HUDEP-2 (cell line): ENCODE measurements around the gene TFB1M.
"Not testable (repeated sequence)": the region's sequence is repeated elsewhere in the genome, so short reads cannot be mapped to it uniquely, and the experiment has no call there.

Experiments used
- DNase-seq, 76 experiments: peaks; one replicate each; lab custom pipeline; 2025; ENCODE audit not compliant: unreplicated experiment in 76 of 76; lab: John Stamatoyannopoulos, UW

The TFB1M gene

DNA sequence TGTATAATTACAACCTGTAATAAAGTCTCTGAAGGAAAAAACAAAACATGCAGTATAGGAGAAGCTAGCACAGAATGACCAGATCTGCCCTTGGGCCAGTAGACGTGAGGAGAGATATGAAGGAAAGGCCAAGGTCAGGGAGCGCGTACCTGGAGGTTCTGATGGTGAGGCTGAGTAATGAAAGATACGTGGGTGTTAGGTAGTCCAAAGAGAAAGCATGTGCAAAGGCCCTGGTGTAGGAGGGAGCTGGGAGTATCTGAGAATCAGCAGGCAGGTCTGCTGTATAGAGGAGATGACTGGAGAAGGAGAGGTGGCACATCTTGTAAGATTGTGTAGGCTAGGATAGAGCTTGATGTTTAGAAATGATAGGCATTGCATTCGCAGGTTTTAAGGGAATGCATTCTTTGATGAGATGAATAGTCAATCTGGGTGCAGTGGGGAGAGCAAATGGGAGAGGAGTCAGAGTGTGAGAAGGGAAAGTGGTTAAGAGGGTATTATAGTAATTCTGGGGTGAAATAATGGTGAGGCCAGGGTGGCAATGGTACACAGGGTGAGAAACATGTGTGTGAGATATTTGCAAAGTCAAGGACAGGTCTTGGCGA, 15.9 kb upstream of the TFB1M start:
- DNase-seq, result no peak

DNA sequence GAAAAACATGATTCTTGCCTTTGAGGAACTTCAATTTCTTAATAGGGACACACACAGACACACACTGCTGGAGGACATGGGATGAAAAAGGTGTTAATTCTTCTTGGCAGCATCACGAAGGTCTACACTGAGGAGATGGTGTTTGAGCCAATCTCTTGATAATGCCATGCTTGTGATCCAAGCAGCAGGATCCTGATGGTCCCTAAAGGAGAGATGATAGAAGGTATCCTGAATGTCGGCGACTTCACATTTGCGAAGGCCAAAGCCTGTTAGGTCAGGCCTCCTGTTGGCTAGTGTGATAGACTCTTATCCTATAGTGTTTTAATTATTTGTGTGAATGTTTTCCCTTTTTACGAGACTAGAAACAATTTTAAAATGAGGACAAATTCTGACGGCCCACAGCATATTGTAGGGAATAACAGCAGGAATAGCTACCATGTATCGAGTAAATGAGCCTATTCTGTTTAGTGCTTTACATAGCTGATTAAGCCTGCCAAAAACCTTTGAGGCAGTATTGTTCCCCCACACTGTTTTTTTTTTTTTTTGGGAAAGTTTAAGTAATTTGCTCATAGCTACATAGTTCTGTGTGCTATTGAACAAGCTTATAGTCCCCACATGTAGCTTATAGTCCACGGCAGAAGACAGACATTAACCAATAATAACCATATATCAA, 15.3 kb upstream of the TFB1M start:
- DNase-seq, result no peak

DNA sequence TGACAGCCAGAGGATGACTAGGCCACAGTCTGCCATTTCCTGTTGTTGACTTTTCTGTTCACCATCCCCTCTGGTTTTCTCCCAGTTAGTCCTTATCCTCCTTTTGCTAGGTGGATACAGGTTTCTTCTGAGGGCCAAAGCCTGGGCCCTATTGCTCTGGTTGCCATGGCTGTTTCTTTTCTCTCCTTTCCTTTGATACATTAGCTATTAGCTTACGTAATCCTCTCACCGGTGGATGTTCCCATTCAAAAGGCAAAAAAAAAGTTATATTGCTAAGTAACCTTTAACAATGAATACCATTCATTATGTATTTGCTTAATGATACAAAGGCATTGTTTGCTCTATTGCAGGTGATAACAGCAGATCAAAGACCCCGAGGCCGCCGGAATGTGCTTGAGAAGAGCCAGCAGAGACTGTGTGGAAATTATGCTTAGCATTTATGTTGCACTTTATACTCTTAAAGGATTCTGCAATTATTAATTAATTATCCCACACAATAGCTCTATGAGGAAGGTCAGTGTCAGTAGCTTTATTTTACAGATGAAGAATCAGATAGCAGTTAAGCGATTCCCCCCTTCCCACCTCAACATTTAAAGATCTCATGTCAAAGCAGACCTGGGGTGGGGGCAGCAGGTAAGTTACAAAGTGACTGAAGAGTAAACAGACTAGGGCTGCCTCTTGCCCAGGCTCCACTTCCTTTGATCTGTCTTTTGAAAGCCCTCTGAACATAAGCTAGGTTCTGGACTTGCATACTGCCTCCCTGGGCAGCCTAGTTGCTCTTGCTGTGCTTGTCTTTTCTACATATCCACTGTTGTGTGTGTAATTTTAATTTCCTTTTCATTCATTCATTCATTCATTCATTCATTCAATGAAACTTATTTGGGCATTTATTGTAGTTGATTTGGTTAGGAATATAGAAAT, 14.5 kb upstream of the TFB1M start:
- DNase-seq, result no peak

DNA sequence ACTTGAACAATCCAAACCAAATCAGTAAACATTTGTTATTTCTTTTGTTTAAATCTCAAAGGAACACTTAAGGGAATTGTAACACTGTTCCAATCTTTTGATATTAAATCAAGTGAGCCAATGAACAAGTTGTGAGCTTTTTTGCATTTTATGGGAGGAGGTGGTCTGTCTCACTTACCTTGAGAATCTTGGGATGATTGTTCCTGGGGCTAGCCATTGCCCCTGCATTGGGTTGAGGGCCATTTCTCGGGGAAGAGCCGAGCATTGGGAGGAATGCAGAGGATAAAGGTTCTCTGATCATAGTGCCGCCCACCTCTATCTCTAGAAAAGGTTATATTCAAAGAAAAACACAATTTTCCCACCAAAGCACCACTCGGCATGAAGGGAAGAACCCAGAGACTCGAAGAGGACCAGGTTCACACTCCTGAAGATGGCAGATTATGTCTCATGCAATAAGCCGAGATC, 13.8 kb upstream of the TFB1M start:
- no peak for DNase-seq

DNA sequence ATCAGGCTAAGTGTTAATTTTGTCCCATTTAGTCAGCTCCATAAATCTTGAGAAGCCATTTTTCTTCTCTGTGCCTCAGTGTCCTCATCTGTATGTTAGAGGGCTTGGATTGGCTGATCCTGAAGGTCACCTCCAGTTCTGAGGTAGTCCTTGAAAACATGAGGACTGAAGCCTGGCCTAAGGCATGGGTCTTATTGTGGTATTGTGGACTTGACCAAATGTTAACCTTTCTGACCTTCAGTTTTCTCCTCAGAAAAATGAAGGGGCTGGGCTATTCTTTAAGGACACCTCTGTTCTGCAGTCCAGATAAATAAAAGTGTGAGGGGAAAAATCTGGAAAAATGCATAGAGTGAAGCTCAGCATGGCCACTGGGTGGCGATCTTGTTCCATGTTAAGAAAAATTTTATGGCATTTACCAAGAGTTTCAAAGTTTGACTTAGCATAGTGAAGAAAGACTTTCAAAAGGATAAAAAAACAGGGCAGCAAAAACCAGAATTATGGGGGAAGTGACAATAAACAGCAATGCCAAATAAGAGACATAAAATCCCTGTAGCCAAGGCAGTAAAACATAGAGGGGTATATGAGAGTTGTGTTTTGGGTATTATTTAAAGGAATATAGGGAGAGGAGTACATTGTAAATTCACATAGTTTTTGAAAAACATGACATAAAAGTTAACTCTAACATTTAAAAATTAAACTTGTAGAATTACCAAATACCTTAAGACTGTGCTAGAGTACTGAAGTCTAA, 13.2 kb upstream of the TFB1M start:
- DNase-seq, result peak in 41 of 76 experiments; percentile 10 to 70 (median 35)

DNA sequence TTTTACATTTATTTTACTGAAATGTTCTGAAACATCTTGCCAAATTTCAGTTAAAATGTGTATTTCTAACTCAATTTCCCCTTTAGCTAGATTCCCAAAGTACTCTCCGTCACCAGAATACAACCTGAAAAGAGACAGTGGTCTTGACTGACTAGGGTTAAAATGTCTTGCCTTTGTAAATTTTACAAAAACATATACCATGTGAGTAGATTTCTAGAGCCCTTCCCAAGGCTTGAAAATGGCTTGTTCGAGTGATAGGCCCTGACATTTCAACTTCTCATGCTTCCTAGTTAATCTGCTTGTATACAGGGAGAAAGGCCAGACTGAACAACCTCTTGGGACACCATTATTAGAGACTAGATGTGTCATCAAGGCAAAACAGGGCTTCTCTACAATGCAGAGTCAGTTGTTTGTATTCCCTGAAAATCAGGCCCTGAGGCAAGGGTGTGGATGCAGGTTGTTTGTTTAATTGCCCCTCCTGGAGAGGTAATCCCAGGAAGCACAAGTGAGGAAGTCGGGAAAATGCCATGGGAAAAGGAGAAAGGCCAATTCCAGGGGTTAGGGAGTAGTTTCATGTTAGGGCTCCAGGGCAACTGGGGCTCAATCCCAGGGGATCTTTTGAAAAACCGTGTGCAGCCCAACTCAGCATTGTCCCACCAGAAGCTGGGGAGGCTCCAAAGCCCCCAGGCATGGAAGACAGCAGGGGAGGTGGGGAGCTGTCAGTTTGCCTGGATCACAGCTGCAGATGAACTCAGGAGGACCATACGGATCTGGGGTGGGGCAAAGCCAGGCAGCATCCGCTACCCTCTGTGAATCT, 11.6 kb upstream of the TFB1M start:
- DNase-seq, result no peak

DNA sequence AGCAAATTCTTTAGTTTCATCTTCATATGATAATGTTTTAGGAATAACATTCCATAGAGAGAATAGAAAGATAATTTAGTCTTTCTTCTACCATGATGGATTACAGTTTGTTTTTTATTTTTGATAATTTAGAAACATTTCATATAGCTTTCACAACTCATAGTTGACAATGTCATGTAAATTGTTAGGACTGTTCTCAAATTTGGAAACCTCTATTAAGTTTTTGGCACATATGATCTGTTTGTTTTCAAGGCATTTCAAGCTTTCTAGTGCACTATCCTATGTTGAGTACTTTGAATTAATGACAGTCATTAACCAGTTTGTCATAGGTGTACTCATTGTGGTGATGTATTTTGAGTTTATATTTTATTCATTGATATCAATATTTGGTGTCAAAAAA, 10.7 kb upstream of the TFB1M start:
- DNase-seq, result no peak

DNA sequence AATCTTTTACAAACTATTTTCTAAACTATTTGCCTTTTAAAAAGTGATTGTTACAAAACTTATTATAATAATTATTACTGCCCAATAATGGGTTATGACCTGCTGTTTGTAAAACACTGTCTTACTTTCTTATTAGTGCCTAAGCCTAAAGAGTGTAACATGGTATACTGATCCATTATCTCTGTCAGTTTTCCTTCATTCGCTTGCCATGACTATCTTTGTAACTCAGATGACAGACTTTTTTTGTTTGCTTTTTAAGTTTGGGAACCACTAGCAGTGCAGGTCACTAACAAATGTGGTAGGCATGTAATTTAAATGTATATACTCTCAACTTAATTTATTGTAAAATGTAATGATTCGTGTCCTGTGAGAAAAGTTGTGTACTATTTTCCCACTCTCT, 9.9 kb upstream of the TFB1M start:
- DNase-seq, result no peak

DNA sequence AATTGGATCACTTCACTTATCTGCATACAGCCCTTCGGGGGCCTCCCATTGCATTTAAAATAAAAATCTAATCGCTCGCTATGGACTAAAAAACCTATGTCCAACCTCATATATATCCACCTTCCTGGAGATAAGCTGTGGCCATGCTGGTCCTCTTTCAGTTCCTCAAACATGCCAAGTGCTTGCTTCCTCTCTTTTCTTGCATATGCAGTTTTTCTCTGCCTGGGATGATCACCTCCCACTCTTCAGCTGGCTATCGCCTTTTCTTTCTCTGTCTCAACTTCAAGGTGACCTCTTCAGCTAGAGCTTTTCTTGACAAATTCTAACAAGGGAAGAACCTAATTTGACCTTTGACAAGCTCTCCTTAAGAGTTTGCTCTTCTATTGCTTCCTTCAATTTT, 5.6 kb upstream of the TFB1M start:
- no peak for DNase-seq

DNA sequence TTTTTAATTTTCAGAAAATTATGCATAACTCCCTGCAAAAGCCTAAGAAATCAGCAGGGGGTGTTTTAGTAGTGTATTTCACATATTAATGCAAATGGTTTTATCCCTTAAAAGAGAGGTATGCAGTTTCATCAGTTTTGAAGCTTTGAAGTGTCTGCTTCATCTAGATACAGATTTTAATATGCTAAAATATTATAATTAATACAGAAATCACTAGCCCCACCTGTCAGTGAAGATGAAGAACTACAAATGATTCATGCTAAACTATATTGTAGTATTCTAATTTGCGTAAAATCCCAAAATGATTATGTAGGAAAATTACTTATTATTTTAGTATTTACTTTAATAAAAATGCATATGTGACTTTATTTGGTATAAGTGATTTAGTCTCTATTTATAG, 2.9 kb upstream of the TFB1M start:
- no peak for DNase-seq

DNA sequence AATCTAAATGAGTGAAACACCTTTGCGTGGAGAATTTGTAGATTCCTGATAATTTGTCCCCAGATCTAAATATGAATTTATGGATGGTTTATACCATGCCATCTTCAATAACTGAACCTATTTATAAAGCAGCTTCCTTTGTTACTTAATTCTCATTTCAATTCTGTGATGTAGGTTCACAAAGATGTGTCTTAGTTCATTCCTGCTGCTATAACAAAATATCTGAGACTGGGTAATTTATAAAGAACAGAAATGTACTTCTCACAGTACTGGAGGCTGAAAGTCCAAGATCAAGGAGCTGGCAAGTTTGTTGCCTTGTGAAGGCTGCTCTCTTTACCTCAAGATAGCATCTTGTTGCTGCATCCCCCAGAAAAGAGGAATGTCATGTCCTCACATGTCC, 2.1 kb upstream of the TFB1M start:
- no peak for DNase-seq

DNA sequence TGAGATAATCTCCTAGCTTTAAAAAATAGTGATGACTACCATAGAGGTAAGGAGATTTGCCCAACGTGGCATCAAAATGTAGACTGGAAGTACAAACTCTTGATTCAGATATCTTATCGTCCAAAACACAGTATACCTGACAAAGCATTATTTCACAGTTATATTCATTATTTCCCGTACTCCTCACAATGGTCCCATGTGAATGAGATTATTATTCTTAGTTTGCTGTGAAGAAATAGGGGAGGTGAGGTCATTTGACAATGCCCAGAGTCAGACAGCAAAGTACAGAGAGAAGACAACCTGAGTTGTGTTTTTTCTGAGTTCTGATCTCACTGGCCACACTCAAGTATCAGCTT, 1.2 kb upstream of the TFB1M start:
- DNase-seq, result peak in 10 of 76 experiments; percentile 9 to 48 (median 30)

DNA sequence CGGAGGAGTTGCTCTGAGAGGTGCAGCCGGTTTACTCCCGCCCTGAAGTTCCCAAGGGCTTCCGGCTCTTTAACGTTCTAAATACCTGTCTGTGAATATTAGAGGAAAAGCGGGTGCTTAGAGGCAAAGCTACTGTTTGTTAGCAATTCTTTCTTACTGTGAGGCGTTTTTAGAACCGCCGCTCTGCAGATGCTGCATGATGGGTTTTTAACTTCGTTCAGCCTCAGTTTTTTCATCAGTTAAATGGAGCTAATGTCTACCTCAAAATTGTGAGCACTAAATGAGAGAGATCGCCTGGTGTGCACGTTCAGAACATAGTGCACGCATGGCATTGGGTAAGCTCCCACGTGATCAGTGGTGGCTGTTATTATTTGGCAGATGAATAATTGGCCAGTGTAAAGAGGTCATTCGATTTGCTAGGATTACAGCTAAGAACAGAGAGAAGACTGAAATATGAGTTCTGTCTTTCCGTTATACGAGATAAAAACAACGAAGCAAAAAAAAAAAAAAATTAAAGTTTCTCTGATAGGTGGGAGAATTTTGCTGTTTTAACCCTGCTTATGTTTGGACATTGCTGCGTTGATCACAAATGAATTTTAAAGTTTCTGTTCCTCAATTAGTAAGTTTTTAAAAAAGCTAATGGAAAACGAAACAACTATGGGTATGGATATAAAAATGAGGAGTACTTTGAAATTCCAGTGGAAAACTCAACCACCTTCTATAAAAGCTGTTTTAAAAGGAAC, 660 bp upstream of the TFB1M start:
- peak in 70 of 76 experiments; percentile 64 to 96 (median 86) for DNase-seq

DNA sequence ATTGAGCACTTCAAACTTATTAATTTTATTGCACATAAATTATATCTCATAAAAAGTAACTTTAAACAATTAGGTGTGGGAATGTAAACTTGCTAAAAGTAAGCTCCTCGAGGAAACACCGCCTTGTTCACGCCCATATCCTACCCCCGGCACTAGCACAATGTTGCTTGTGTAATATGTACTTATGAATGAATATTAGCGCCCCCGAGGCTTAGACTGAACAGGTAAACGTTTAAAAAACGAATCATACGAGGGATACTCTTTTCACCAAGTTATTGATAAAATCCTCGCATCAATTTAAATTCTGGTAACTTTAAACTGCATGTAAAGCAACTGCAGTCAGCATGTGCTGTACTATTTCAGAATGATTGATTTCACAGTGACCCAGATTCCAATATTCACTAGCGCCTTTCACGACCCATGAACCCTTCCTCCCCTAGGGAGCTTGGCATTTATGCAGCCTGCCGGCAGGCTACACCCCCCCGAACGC, 637 bp downstream of the TFB1M start:
- DNase-seq, result peak in 20 of 76 experiments; percentile 5 to 59 (median 27)

DNA sequence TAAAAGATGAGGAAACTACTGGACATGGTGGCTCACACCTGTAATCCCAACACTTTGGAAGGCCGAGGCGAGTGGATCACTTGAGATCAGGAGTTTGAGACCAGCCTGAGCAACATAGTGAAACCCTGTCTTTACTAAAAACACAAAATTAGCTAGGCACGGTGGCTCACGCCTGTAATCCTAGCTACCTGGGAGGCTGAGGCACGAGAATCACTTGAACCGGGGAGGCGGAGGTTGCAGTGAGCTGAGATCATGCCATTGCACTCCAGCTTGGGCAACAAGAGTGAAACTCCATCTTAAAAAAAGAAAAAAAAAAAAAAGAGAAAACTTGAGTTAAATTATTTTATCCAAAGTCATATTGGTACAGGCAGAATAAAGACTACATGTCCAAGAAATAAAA, 1.3 kb downstream of the TFB1M start:
- not testable (repeated sequence) for DNase-seq

DNA sequence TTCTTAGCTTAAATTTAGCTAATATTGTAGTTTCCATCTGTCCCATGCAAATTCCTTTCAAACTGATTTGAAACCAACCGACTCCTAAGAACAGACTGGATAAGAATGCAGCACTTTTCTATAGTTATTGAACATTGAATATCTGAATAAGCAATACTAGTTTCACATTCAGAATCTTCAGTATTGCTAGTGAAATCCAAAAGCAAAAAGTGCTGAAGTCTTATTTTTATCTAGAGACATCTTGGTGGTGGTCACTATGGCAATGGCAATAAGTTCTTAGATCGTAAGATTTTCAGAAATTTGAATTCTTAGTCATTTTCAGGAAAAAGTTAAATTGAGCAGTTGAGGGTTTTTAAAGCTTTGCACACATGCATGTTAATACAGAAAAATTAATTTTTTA, 2.7 kb downstream of the TFB1M start:
- DNase-seq, result no peak

DNA sequence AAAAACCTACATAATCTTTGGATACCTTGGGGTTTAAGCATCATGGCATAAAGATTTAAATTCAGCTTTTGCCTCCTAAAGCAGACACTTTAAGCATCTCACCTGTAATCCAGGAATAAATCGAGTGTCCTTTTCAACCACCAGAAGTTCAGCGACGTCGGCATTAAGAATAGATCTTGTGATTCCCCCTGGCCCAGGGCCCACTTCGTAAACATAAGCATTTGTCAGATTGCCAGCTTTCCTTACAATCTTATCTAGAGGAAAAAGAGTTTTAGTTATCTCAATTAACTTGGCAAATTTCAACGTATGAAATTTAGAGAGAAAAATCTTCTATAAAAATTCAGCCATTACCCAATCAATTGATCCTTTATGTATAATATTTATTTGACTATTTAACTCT, 3.2 kb downstream of the TFB1M start:
- DNase-seq, result peak in 52 of 76 experiments; percentile 8 to 66 (median 32)

DNA sequence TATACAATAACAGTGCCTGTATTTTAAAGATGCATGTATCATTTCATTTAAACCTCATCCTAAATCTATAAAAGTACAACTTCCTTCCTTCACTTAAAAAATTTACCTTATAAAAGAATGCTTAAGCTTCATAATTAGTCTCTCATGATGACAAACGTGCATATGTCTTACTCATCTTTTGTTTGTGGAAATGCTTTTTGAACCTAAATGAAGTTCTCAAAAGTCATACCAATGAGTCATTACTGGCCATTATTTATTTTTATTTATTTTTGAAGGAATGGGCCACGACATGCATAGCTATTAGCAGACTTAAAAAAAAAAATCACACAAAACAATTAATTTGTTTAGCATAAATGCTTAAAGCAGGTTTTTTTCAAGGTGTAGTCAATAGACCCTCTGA, 3.7 kb downstream of the TFB1M start:
- no peak for DNase-seq

DNA sequence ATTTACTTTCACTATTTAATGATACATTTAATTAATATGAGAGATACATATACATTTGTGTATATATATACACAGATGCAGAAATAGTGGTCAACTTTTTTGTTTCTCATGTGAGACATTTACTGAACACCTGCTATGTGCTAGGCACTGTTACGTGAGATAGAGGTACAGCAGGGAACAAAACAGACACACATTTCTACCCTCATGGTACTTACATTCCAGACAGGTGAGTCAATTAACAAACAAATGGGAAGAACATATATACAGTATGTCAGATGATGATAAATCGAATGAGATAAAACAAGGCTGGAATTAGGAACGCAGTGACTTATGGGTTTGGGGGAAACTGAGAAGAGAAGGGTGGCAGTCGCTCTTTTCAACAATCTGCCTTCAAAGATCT, 5.1 kb downstream of the TFB1M start:
- no peak for DNase-seq
